ENCODE data around the gene TOP3B. TPM values are rescaled to one million over a fixed set of nuclear protein-coding genes. Genes with fewer than 3 reads are reported as not detected.

TOP3B gene
- total RNA-seq, 1 experiment from 2014 or later: 68.6 TPM

GRCh38 chr22:21918466-21919185 is 64.0 kb downstream of the TOP3B start:
- peaks cover 50% of the 10 kb centered on the region for H3K4me1 Mint-ChIP-seq

More at GRCh38 chr22:21918466-21919185, 64.0 kb downstream of the TOP3B start:
- no peak overlapping the region for H3K27ac Mint-ChIP-seq
- no peak for DNase-seq (ENCODE audit: low spot score)
- no peaks in the 10 kb centered on the region for H3K36me3 Mint-ChIP-seq
- no peak for ATAC-seq
- TF ChIP-seq CDX4 (CRISPR knock-in tag; IDR thresholded peaks at IDR 0.05; ENCODE audit: borderline replicate concordance) (no peak), E2F4 (CRISPR knock-in tag; IDR thresholded peaks at IDR 0.05; ENCODE audit: borderline replicate concordance, low read depth) (no peak), PRDM15 (CRISPR knock-in tag; IDR thresholded peaks at IDR 0.05) (no peak), ZNF232 (CRISPR knock-in tag; IDR thresholded peaks at IDR 0.05) (no peak), ZNF396 (CRISPR knock-in tag; IDR thresholded peaks at IDR 0.05; ENCODE audit: borderline replicate concordance) (no peak), ESRRA (CRISPR knock-in tag; IDR thresholded peaks at IDR 0.05; ENCODE audit: borderline replicate concordance) (no peak), SMAD4 (CRISPR knock-in tag; IDR thresholded peaks at IDR 0.05) (no peak), ARID4B (CRISPR knock-in tag; IDR thresholded peaks at IDR 0.05; ENCODE audit: borderline replicate concordance) (no peak), JAZF1 (CRISPR knock-in tag; IDR thresholded peaks at IDR 0.05) (no peak), PRRX2 (CRISPR knock-in tag; IDR thresholded peaks at IDR 0.05) (no peak), AFF4 (CRISPR knock-in tag; IDR thresholded peaks at IDR 0.05; ENCODE audit: borderline replicate concordance) (no peak), ATF6 (CRISPR knock-in tag; IDR thresholded peaks at IDR 0.05) (no peak), JUN (CRISPR knock-in tag; IDR thresholded peaks at IDR 0.05) (no peak)
- no peak overlapping the region for H3K4me3 Mint-ChIP-seq
- POLR2A ChIA-PET: no interaction called here
- no peaks in the 10 kb centered on the region for H3K27me3 Mint-ChIP-seq (ENCODE audit: low read depth)
- CTCF ChIA-PET: interaction anchor here (1.4 to 4.1 kb wide), 4 partner anchors 19 to 54 kb away, joined by 3 to 44 read pairs (median 10); partner anchors contain the start of gene PPM1F
- no peaks in the 10 kb centered on the region for H3K9me3 Mint-ChIP-seq
